Parathyroid adenoma (tissue), 2 donors: ENCODE measurements around the gene EGFR.

Experiments
- H2AFZ ChIP-seq: fragments of 300-600 bp; sonication (generic); one replicate; pipeline ENCODE4 v1.7.0; 2017; ENCODE audit warnings: antibody characterized with exemption, mild to moderate bottlenecking
- H3K27ac ChIP-seq: fragments of 300-600 bp; sonication (generic); one replicate; pipeline ENCODE4 v1.7.0; 2017
- H3K27me3 ChIP-seq: fragments of 300-600 bp; sonication (generic); one replicate; pipeline ENCODE4 v1.7.0; 2017; ENCODE audit warnings: low read length; ENCODE audit not compliant: control insufficient read depth, insufficient read depth
- H3K36me3 ChIP-seq: fragments of 300-600 bp; sonication (generic); one replicate; pipeline ENCODE4 v1.7.0; 2017; ENCODE audit warnings: low read length; ENCODE audit not compliant: control insufficient read depth, insufficient read depth
- H3K4me1 ChIP-seq: fragments of 300-600 bp; sonication (generic); one replicate; pipeline ENCODE4 v1.7.0; 2017; ENCODE audit warnings: control low read depth
- H3K4me2 ChIP-seq: fragments of 300-600 bp; sonication (generic); one replicate; pipeline ENCODE4 v1.7.0; 2017; ENCODE audit warnings: low read length
- H3K4me3 ChIP-seq: fragments of 300-600 bp; sonication (generic); one replicate; pipeline ENCODE4 v1.7.0; 2017; ENCODE audit warnings: low read depth, low read length
- H3K79me2 ChIP-seq: fragments of 300-600 bp; sonication (generic); one replicate; pipeline ENCODE4 v1.7.0; 2017; ENCODE audit warnings: control low read depth
- H3K9ac ChIP-seq: fragments of 300-600 bp; sonication (generic); one replicate; pipeline ENCODE4 v1.7.0; 2017; ENCODE audit warnings: mild to moderate bottlenecking
- H3K9me3 ChIP-seq: fragments of 300-600 bp; sonication (generic); one replicate; pipeline ENCODE4 v1.7.0; 2017; ENCODE audit warnings: low read length; ENCODE audit not compliant: control insufficient read depth
- CTCF ChIP-seq: fragments of 300-600 bp; sonication (generic); IDR thresholded peaks from one replicate; pipeline ENCODE4 v1.7.0; 2017; ENCODE audit warnings: antibody characterized with exemption, mild to moderate bottlenecking
- donor health status: primary hyperparathyroidism.

Gene EGFR

GRCh38 chr7:55013851-55014250, 5.0 kb upstream of the EGFR start:
- no peaks in the 10 kb centered on the region for H3K36me3 ChIP-seq
- TF ChIP-seq CTCF, result no peak

GRCh38 chr7:55016061-55016745, 2.6 kb upstream of the EGFR start:
- H2AFZ ChIP-seq, result no peak overlapping the region
- no peak overlapping the region for H3K27ac ChIP-seq
- no peaks in the 10 kb centered on the region for H3K27me3 ChIP-seq
- no peak for TF ChIP-seq CTCF
- no peaks in the 10 kb centered on the region for H3K36me3 ChIP-seq
- H3K9me3 ChIP-seq, result no peaks in the 10 kb centered on the region
- no peak overlapping the region for H3K9ac ChIP-seq
- H3K4me2 ChIP-seq, result no peak overlapping the region
- H3K79me2 ChIP-seq, result no peaks in the 10 kb centered on the region
- no peaks in the 10 kb centered on the region for H3K4me1 ChIP-seq
- H3K4me3 ChIP-seq, result no peak overlapping the region

More at GRCh38 chr7:55013851-55014250, 5.0 kb upstream of the EGFR start:
- Histone ChIP-seq H3K9me3 (no peaks in the 10 kb centered on the region), H3K9ac (no peak overlapping the region), H3K4me2 (no peak overlapping the region), H3K4me3 (no peak overlapping the region), H3K79me2 (no peaks in the 10 kb centered on the region), H3K4me1 (no peaks in the 10 kb centered on the region), H3K27me3 (no peaks in the 10 kb centered on the region), H3K27ac (no peak overlapping the region), H2AFZ (no peak overlapping the region)

- H3K4me1 ChIP-seq, result no peaks in the 10 kb centered on the region
- no peak overlapping the region for H3K27ac ChIP-seq
- H3K4me2 ChIP-seq, result no peak overlapping the region
- H3K36me3 ChIP-seq, result no peaks in the 10 kb centered on the region
- no peak overlapping the region for H3K4me3 ChIP-seq
- H3K79me2 ChIP-seq, result no peaks in the 10 kb centered on the region
- H3K9me3 ChIP-seq, result no peaks in the 10 kb centered on the region
- H2AFZ ChIP-seq, result no peak overlapping the region
- no peak for TF ChIP-seq CTCF
- no peak overlapping the region for H3K9ac ChIP-seq
- no peaks in the 10 kb centered on the region for H3K27me3 ChIP-seq
Measured at GRCh38 chr7:55016746-55017090, 2.1 kb upstream of the EGFR start.

- Histone ChIP-seq H3K9ac (no peak overlapping the region), H3K9me3 (no peaks in the 10 kb centered on the region), H3K27ac (no peak overlapping the region), H3K4me2 (no peak overlapping the region), H2AFZ (peak overlapping the region; percentile 82), H3K27me3 (no peaks in the 10 kb centered on the region), H3K36me3 (no peaks in the 10 kb centered on the region), H3K4me3 (no peak overlapping the region), H3K79me2 (no peaks in the 10 kb centered on the region), H3K4me1 (no peaks in the 10 kb centered on the region)
- no peak for TF ChIP-seq CTCF
Measured at GRCh38 chr7:55017841-55018240, 976 bp upstream of the EGFR start.

GRCh38 chr7:55019191-55019690, 424 bp downstream of the EGFR start:
- Histone ChIP-seq H3K9me3 (no peaks in the 10 kb centered on the region), H3K36me3 (no peaks in the 10 kb centered on the region), H3K4me2 (peak overlapping the region; percentile 92), H3K4me3 (peak overlapping the region; percentile 62), H3K27me3 (no peaks in the 10 kb centered on the region), H3K27ac (peak overlapping the region; percentile 39), H3K9ac (no peak overlapping the region), H3K79me2 (no peaks in the 10 kb centered on the region), H3K4me1 (no peaks in the 10 kb centered on the region), H2AFZ (peak overlapping the region; percentile 82)
- TF ChIP-seq CTCF, result no peak
